ENCODE measurements around the gene SIVA1.

SIVA1 gene

GRCh38 chr14:104779776-104780512 is 27.0 kb downstream of the SIVA1 start:
- Histone ChIP-seq H3K36me3 (ENCODE audit: control insufficient read depth, low read depth, low read length) (no peaks in the 10 kb centered on the region), H3K9ac (ENCODE audit: low read length) (no peak overlapping the region), H3K4me1 (ENCODE audit: control insufficient read depth, low read depth, low read length) (no peaks in the 10 kb centered on the region), H3K4me3 (ENCODE audit: low read length) (no peak overlapping the region), H3K27ac (ENCODE audit: low read length) (no peak overlapping the region), H3K27me3 (ENCODE audit: control insufficient read depth, insufficient read depth, low read length) (no peaks in the 10 kb centered on the region), H3K9me3 (ENCODE audit: control insufficient read depth, low read depth, low read length) (no peaks in the 10 kb centered on the region)

- H3K36me3 ChIP-seq (ENCODE audit: control insufficient read depth, low read depth, low read length) = no peaks in the 10 kb centered on the region
- no peaks in the 10 kb centered on the region for H3K4me1 ChIP-seq (ENCODE audit: control insufficient read depth, low read depth, low read length)
- no peak overlapping the region for H3K4me3 ChIP-seq (ENCODE audit: low read length)
- no peak overlapping the region for H3K9ac ChIP-seq (ENCODE audit: low read length)
- no peak overlapping the region for H3K27ac ChIP-seq (ENCODE audit: low read length)
- no peaks in the 10 kb centered on the region for H3K27me3 ChIP-seq (ENCODE audit: control insufficient read depth, insufficient read depth, low read length)
- H3K9me3 ChIP-seq (ENCODE audit: control insufficient read depth, low read depth, low read length) = no peaks in the 10 kb centered on the region
Measured at GRCh38 chr14:104780513-104781030, 27.6 kb downstream of the SIVA1 start.

GRCh38 chr14:104781271-104782077 is 28.5 kb downstream of the SIVA1 start:
- H3K4me3 ChIP-seq (ENCODE audit: low read length) = no peak overlapping the region
- H3K27ac ChIP-seq (ENCODE audit: low read length) = no peak overlapping the region
- H3K27me3 ChIP-seq (ENCODE audit: control insufficient read depth, insufficient read depth, low read length) = no peaks in the 10 kb centered on the region
- no peaks in the 10 kb centered on the region for H3K36me3 ChIP-seq (ENCODE audit: control insufficient read depth, low read depth, low read length)
- no peaks in the 10 kb centered on the region for H3K4me1 ChIP-seq (ENCODE audit: control insufficient read depth, low read depth, low read length)
- H3K9ac ChIP-seq (ENCODE audit: low read length) = no peak overlapping the region
- no peaks in the 10 kb centered on the region for H3K9me3 ChIP-seq (ENCODE audit: control insufficient read depth, low read depth, low read length)

- Histone ChIP-seq H3K27ac (ENCODE audit: low read length) (no peak overlapping the region), H3K4me1 (ENCODE audit: control insufficient read depth, low read depth, low read length) (no peaks in the 10 kb centered on the region), H3K27me3 (ENCODE audit: control insufficient read depth, insufficient read depth, low read length) (no peaks in the 10 kb centered on the region), H3K36me3 (ENCODE audit: control insufficient read depth, low read depth, low read length) (no peaks in the 10 kb centered on the region), H3K9ac (ENCODE audit: low read length) (no peak overlapping the region), H3K4me3 (ENCODE audit: low read length) (no peak overlapping the region), H3K9me3 (ENCODE audit: control insufficient read depth, low read depth, low read length) (no peaks in the 10 kb centered on the region)
Measured at GRCh38 chr14:104782086-104782807, 29.3 kb downstream of the SIVA1 start.

GRCh38 chr14:104782808-104783139 is 29.8 kb downstream of the SIVA1 start:
- no peak overlapping the region for H3K27ac ChIP-seq (ENCODE audit: low read length)
- H3K9ac ChIP-seq (ENCODE audit: low read length) = no peak overlapping the region
- no peaks in the 10 kb centered on the region for H3K4me1 ChIP-seq (ENCODE audit: control insufficient read depth, low read depth, low read length)
- H3K4me3 ChIP-seq (ENCODE audit: low read length) = no peak overlapping the region
- no peaks in the 10 kb centered on the region for H3K27me3 ChIP-seq (ENCODE audit: control insufficient read depth, insufficient read depth, low read length)
- no peaks in the 10 kb centered on the region for H3K36me3 ChIP-seq (ENCODE audit: control insufficient read depth, low read depth, low read length)
- no peaks in the 10 kb centered on the region for H3K9me3 ChIP-seq (ENCODE audit: control insufficient read depth, low read depth, low read length)

GRCh38 chr14:104783484-104784217 is 30.7 kb downstream of the SIVA1 start:
- Histone ChIP-seq H3K36me3 (ENCODE audit: control insufficient read depth, low read depth, low read length) (no peaks in the 10 kb centered on the region), H3K4me3 (ENCODE audit: low read length) (no peak overlapping the region), H3K4me1 (ENCODE audit: control insufficient read depth, low read depth, low read length) (no peaks in the 10 kb centered on the region), H3K27me3 (ENCODE audit: control insufficient read depth, insufficient read depth, low read length) (no peaks in the 10 kb centered on the region), H3K9me3 (ENCODE audit: control insufficient read depth, low read depth, low read length) (no peaks in the 10 kb centered on the region), H3K27ac (ENCODE audit: low read length) (no peak overlapping the region), H3K9ac (ENCODE audit: low read length) (no peak overlapping the region)

GRCh38 chr14:104784218-104784568 is 31.2 kb downstream of the SIVA1 start:
- Histone ChIP-seq H3K9me3 (ENCODE audit: control insufficient read depth, low read depth, low read length) (no peaks in the 10 kb centered on the region), H3K27ac (ENCODE audit: low read length) (no peak overlapping the region), H3K9ac (ENCODE audit: low read length) (no peak overlapping the region), H3K27me3 (ENCODE audit: control insufficient read depth, insufficient read depth, low read length) (no peaks in the 10 kb centered on the region), H3K4me3 (ENCODE audit: low read length) (no peak overlapping the region), H3K36me3 (ENCODE audit: control insufficient read depth, low read depth, low read length) (no peaks in the 10 kb centered on the region), H3K4me1 (ENCODE audit: control insufficient read depth, low read depth, low read length) (no peaks in the 10 kb centered on the region)

GRCh38 chr14:104784846-104785707 is 32.1 kb downstream of the SIVA1 start:
- Histone ChIP-seq H3K36me3 (ENCODE audit: control insufficient read depth, low read depth, low read length) (peaks cover 5% of the 10 kb centered on the region), H3K4me3 (ENCODE audit: low read length) (no peak overlapping the region), H3K9me3 (ENCODE audit: control insufficient read depth, low read depth, low read length) (no peaks in the 10 kb centered on the region), H3K9ac (ENCODE audit: low read length) (no peak overlapping the region), H3K27me3 (ENCODE audit: control insufficient read depth, insufficient read depth, low read length) (no peaks in the 10 kb centered on the region), H3K27ac (ENCODE audit: low read length) (no peak overlapping the region), H3K4me1 (ENCODE audit: control insufficient read depth, low read depth, low read length) (no peaks in the 10 kb centered on the region)

- H3K9me3 ChIP-seq (ENCODE audit: control insufficient read depth, low read depth, low read length) = no peaks in the 10 kb centered on the region
- no peak overlapping the region for H3K27ac ChIP-seq (ENCODE audit: low read length)
- H3K27me3 ChIP-seq (ENCODE audit: control insufficient read depth, insufficient read depth, low read length) = no peaks in the 10 kb centered on the region
- no peaks in the 10 kb centered on the region for H3K4me1 ChIP-seq (ENCODE audit: control insufficient read depth, low read depth, low read length)
- H3K4me3 ChIP-seq (ENCODE audit: low read length) = no peak overlapping the region
- no peak overlapping the region for H3K9ac ChIP-seq (ENCODE audit: low read length)
- H3K36me3 ChIP-seq (ENCODE audit: control insufficient read depth, low read depth, low read length) = peaks cover 5% of the 10 kb centered on the region
Measured at GRCh38 chr14:104785708-104786080, 32.7 kb downstream of the SIVA1 start.

- Histone ChIP-seq H3K9ac (ENCODE audit: low read length) (no peak overlapping the region), H3K4me3 (ENCODE audit: low read length) (no peak overlapping the region), H3K27me3 (ENCODE audit: control insufficient read depth, insufficient read depth, low read length) (no peaks in the 10 kb centered on the region), H3K36me3 (ENCODE audit: control insufficient read depth, low read depth, low read length) (peaks cover 5% of the 10 kb centered on the region), H3K27ac (ENCODE audit: low read length) (no peak overlapping the region), H3K4me1 (ENCODE audit: control insufficient read depth, low read depth, low read length) (no peaks in the 10 kb centered on the region), H3K9me3 (ENCODE audit: control insufficient read depth, low read depth, low read length) (no peaks in the 10 kb centered on the region)
Measured at GRCh38 chr14:104786091-104786586, 33.2 kb downstream of the SIVA1 start.
